Measurements from ENCODE around the gene GPR135. TPM values are rescaled to one million over a fixed set of nuclear protein-coding genes. Genes with fewer than 3 reads are reported as not detected.

Gene GPR135
- total and polyA plus RNA-seq, 2 of the 13 experiments (the other 11 are each of a cell fraction or from before 2014, with no cell fraction given) = 0.46 to 1.3 TPM

DNA sequence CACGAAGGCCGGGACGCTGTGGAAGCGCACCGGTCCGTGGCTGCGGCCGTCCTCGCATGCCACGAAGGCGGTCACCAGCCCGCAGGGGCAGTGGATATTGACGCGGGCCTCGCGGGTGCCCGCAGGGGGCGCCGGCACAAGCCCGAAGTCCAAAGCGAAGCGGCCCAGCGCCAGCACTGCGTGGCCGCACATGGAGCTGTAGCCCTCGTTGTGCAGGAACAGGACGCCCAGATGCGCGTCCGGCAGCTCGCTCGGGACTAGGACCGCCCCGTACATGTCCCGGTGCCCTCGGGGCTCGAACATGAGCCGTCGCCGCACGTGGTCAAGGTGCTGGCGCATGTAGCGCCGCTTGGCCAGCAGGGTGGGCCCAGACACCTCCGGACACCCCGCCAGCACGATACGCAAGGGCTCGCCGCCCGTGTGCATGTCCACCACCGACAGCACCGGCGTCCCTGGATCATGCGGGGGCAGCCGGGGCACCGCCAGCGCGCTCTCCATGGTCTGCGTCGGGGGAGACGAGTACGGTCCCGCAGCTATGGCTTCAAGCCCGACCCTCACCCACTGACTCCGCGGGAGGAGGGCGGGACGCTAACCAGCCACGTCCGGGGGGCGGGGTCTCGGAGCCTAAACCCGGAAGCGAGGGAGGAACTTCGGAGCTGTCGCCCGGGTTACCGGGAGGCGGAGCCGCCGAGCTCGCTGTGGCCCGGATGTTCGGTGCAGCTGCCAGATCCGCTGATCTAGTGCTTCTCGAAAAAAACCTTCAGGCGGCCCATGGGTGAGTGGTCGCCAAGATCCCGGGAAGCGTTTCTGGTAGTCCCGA, 18.8 kb upstream of the GPR135 start, which contains the start of the genes JKAMP and L3HYPDH (continued):
- TF ChIP-seq REPIN1 (CRISPR knock-in tag; IDR thresholded peaks at IDR 0.05; ENCODE audit: borderline replicate concordance, low read depth) = peak; percentile 93
- TF ChIP-seq ZNF430 (CRISPR knock-in tag; IDR thresholded peaks at IDR 0.05) = peak; percentile 98
- TF ChIP-seq SP5 (CRISPR knock-in tag; IDR thresholded peaks at IDR 0.05; ENCODE audit: borderline replicate concordance, low read depth) = peak; percentile 18; the same call in 1 of the 2 replicates
- no peak; the same call in none of the 2 replicates for TF ChIP-seq ZSCAN9 (CRISPR knock-in tag; IDR thresholded peaks at IDR 0.05; ENCODE audit: borderline replicate concordance)
- TF ChIP-seq RELA (CRISPR knock-in tag; IDR thresholded peaks at IDR 0.05) = no peak
- TF ChIP-seq ETS1 (CRISPR knock-in tag; IDR thresholded peaks at IDR 0.05) = peak; percentile 98; the same call in 1 of the 2 replicates
- TF ChIP-seq CCAR2 (optimal IDR thresholded peaks at IDR 0.05; ENCODE audit: low read depth, low read length) = peak; percentile 56
- TF ChIP-seq REXO4 (CRISPR knock-in tag; IDR thresholded peaks at IDR 0.05; ENCODE audit: borderline replicate concordance) = peak; percentile 94
- peak; percentile 87; the same call in 1 of the 2 replicates for TF ChIP-seq ZBTB39 (CRISPR knock-in tag; IDR thresholded peaks at IDR 0.05)
- peak; percentile 95 for TF ChIP-seq SRY (CRISPR knock-in tag; IDR thresholded peaks at IDR 0.05)
- TF ChIP-seq TBL1XR1 (IDR thresholded peaks at IDR 0.05; ENCODE audit: borderline replicate concordance, low read length, partially characterized antibody) = no peak
- TF ChIP-seq ZNF562 (CRISPR knock-in tag; IDR thresholded peaks at IDR 0.05; ENCODE audit: borderline replicate concordance) = no peak
- peak; percentile 98 for TF ChIP-seq SMYD3 (CRISPR knock-in tag; IDR thresholded peaks at IDR 0.05)
- peak; percentile 93; the same call in 1 of the 2 replicates for TF ChIP-seq ZNF782 (CRISPR knock-in tag; IDR thresholded peaks at IDR 0.05; ENCODE audit: borderline replicate concordance)
- TF ChIP-seq IKZF1 (IDR thresholded peaks at IDR 0.05) = no peak
- TF ChIP-seq ZBTB10 (CRISPR knock-in tag; IDR thresholded peaks at IDR 0.05; ENCODE audit: borderline replicate concordance) = peak; percentile 92
- peak; percentile 100 for TF ChIP-seq YEATS4 (CRISPR knock-in tag; IDR thresholded peaks at IDR 0.05; ENCODE audit: borderline replicate concordance)
- TF ChIP-seq, protein P1, sequence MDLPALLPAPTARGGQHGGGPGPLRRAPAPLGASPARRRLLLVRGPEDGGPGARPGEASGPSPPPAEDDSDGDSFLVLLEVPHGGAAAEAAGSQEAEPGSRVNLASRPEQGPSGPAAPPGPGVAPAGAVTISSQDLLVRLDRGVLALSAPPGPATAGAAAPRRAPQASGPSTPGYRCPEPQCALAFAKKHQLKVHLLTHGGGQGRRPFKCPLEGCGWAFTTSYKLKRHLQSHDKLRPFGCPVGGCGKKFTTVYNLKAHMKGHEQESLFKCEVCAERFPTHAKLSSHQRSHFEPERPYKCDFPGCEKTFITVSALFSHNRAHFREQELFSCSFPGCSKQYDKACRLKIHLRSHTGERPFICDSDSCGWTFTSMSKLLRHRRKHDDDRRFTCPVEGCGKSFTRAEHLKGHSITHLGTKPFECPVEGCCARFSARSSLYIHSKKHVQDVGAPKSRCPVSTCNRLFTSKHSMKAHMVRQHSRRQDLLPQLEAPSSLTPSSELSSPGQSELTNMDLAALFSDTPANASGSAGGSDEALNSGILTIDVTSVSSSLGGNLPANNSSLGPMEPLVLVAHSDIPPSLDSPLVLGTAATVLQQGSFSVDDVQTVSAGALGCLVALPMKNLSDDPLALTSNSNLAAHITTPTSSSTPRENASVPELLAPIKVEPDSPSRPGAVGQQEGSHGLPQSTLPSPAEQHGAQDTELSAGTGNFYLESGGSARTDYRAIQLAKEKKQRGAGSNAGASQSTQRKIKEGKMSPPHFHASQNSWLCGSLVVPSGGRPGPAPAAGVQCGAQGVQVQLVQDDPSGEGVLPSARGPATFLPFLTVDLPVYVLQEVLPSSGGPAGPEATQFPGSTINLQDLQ (CRISPR knock-in tag; IDR thresholded peaks at IDR 0.05) = no peak; the same call in none of the 2 replicates
- TF ChIP-seq CERS6 (CRISPR knock-in tag; IDR thresholded peaks at IDR 0.05) = peak; percentile 76; the same call in 1 of the 2 replicates

Data from HepG2 (cell line).